EH (cell line): ENCODE results near the gene CD226.
"Not testable (repeated sequence)": the region's sequence is repeated elsewhere in the genome, so short reads cannot be mapped to it uniquely, and the experiment has no call there.

Source experiments
- DNase-seq: peaks from one replicate; pipeline ENCODE4 v3.0.0-alpha.2; 2015; ENCODE audit warnings: low read depth

The CD226 gene

DNA sequence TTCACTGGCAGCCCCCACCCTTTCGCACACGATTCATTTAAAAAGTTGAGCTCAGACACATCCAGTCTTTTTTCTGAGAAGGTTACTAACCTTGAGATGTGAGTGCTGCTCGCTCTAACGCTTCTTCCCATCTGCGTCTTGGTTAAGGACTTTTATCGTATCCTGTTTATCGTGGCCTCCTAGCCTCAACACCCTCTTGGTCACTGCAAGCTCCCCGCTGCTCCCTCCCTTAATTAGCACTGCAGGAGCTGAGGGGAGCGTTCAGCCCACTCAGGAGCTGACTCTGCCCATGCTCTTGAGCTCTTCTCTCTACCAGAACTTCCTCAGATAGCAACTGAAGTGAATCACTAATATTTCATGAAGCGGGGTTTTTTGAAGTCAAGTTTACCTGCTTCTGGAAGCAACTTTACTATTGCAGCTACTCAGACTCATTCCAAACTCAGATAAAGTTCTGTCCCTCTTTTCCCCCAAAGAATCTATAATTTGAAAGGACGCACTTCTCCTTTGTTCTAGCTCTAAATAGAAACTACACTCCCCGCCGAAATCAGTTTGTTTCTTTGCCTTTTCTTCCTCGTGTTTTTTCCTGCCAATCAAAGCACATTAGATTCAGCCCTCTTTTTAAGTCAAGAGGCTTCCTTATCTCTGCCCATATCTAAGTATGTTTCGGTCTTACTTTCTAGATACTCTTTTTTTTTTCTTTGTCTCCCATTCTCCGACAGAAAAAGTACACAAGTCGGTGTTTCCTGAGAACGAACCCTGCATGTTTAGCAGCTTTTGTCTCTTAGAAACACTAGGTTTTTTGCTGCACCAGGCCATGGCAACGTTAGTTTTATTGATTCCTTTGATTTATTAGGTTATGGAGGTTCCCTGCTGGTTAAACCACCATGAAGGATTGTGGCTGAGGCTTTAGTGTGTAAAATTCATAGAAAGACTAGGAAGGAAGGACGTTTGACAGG lies 9.3 kb upstream of the CD226 start:
- DNase-seq, result no peak

DNA sequence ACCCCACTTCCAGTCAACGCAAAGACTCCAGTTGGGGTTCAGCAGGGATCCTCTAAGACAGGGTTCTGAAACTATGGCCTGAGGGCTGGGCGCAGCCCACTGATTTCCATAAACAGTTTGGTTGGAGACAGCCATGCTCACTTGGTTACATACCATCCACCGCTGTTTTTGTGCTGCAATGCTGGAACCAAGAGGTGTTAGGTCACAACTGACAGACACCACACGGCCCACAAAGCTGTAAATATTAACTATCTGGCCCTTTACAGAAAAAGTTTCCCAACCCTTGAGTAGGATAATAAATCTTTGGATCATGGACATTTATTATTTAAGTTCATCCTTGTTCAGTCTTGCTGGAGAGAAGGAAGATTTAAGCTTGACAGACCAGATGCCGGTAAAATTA lies 8.4 kb upstream of the CD226 start:
- peak; percentile 50 for DNase-seq

DNA sequence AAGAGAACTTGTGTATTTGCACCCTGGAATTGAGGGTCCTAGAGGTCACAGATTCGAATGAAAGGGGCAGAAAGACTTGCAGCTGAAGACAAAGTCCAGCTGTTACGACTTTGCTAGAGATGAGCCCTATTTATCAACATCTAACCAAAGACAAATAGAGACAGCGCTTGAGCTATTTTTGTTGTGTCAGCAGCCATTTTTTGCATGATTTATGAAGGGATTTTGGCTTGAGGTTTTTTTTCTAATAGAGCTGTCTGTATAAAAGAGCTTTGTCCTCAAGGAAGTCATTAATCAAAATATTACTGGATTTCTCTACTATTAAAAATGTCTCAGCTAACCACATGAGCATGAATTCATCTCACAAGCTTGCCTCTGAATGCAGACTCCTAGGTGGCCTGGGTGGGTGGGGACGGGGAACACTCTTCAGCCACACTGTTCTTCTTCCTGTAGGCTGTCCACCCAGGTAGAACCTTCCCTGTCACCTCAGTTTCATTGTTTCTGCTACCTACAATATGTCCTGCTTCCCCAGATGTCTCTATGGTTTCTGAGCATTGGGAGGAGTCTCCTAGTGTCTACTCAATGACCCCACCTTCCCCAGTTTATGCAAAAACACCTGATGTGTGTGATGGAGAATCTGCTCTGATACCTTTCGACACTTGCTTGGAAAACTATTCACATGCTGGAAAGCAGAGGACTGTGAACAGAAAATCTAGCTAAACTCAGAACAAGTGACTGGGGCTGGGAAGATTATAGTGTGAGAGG lies 7.2 kb upstream of the CD226 start:
- DNase-seq, result no peak

DNA sequence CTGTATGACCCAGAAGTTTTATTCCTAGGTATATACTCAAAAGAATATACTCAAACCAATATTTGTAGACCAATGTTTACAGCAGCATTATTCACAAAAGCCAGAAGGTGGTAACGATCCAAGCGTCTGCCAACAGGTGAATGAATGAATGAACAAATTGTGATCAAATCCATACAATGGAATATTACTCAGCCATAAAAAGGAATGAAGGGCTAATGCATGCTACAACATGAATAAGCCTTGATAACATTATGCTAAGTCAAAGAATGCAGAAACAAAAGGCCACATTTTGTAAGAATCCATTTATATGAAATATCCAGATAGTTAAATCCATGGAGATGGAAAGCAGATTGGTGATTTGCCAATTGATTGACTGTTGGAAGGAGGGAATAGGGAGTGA lies 5.5 kb upstream of the CD226 start:
- DNase-seq, result no peak

- DNase-seq, result peak; percentile 84
These were observed 3.5 kb upstream of the CD226 start for GRCh38 chr18:69951182-69951581.

- no peak for DNase-seq
These were observed 1.9 kb upstream of the CD226 start for GRCh38 chr18:69949538-69949936.

DNA sequence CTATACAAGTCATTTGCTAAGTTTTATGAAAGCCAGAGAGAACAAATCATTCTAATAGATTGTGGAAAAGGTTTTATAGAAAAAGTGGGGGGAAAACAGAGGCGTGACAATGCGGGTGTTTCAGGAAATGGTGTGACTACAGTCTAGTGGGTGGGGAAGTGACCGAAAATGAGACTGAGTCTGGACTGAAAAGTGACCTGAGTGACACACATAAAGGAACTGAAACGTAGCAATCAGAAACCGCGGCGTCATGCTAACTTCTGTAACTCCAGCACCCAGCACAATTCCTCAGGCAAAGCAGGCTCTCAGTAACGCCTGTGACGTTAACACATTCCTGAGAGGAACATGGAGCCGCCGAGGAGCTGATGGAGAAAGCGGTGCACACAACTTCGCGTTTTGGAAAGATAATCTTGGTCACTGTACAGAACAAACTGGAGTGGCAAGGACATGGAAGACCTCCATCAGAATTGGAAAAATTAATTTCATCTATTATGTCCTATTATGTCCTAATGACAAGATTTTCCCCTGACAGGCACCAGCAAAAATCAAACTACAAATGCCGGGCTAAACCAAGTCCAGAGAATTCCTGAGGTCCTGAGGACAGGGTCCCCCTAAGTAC lies 1.4 kb upstream of the CD226 start:
- peak; percentile 84 for DNase-seq

- DNase-seq, result no peak
These were observed 583 bp upstream of the CD226 start for GRCh38 chr18:69948256-69948655.

DNA sequence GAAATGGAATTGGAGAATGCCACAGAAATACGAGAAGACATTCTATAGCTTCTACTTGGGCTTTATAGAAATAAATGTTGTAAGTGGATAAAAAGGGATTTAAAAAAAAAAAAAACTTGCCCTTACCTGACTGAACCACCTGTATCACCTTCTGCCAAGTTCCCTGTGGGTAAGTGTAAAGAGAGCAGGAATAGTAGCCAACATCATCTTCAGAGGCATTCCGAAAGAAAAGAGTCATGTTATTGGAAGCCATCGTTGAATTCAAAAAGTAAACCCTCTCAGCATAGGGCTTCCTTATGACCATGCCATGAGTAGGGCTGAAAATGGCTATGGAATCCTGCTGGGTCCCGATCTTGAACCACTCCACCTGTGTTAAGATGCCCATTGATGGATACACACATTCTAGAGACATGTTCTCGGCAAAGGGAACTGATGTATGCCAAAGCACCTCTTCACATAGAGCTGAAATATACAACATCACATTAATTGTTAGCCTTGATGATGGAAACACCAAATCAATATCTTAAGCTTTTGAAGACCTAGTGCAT lies 991 bp downstream of the CD226 start:
- no peak for DNase-seq

DNA sequence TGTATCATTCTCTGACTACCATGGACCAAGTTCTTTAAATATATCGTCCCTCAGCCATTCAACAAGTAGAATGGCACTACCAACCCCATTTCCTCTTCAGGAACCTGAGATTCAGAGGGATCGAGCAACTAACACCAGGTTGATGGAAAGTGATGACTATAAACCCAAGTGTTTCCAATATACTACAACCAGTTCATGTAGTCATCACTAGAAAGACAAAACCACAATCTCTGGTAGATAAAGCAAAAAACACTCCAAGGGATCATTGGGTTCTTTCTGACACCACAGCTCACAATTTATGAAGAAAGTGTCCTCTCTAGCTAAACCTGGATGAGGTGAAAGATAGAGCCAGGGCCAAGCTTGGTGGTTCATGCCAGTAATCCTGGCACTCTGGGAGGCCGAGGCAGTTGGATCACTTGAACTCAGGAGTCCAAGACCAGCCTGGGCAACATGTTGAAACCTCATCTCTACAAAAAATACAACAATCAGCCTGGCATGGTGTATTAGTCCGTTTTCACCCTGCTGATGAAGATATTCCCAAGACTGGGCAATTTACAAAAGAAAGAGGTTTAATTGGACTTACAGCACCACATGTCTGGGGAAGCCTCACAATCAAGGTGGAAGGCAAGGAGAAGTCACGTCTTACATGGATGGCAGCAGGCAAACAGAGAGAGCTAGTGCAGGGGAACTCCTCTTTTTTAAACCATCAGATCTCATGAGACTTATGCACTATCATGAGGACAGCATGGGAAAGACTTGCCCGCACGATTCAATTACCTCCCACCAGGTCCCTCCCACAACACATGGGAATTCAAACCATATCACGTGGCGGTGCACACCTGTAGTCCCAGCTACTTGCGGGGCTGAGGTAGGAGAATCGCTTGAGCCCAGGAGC lies 2.2 kb downstream of the CD226 start:
- no peak for DNase-seq

DNA sequence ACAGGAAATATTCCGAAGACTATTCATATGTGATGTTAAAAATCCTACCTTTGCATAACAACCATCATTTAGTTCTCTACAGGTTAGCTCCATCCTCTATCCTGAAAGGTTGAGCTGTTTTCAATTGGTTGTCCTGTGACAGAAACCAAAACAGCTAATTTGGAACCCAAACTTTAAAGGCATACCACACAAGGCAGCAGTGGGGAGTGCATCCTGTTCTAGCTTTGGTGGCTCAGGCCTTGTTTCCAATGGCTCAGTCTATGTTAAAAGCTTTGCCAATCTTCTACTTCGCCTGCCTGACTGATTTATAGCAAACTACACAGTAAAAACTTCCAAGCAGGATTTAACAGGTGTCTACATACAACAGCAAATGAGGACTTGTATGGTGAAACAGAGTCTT lies 3.2 kb downstream of the CD226 start:
- DNase-seq, result no peak

DNA sequence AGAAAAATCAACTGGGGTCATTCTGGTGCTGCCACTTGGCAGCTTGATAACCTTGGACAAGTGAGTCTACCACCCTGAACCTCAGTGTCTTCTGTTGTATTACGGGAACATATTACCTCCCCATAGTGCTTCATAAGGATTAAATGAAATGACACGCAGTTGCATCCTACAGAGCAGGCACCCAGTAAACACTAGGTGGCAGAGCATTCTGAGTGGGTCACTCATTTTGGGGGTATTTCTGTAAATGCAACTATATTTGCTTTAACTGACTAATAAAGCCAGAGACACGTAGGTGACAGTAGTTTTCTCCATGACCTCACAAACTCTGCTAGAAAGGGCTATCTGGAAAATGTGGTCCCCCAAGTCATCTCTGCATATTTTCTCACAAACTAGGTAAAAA lies 4.7 kb downstream of the CD226 start:
- DNase-seq, result no peak

GRCh38 chr18:69941183-69941582 lies 6.5 kb downstream of the CD226 start:
- DNase-seq, result no peak

GRCh38 chr18:69939812-69940211 lies 7.9 kb downstream of the CD226 start:
- not testable (repeated sequence) for DNase-seq

DNA sequence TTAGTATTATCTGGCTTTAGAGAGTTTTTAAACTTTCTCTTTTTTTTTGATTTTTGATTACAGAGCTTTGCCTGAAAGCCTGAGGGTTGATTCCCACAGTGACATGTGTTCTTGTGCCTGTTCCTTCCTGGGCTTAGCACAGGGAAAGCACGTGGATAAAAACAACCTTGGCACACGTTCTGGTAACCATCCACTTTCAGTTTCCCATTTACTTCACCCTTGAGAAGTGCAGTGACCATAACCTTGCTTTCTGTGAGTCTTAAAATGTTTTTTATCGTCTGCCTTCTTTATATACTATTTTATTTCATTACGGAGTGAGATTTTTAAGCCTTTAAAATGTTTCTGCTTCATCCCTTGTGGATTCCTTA lies 11.5 kb downstream of the CD226 start:
- DNase-seq, result no peak

- no peak for DNase-seq
These were observed 12.1 kb downstream of the CD226 start for GRCh38 chr18:69935319-69936190.

DNA sequence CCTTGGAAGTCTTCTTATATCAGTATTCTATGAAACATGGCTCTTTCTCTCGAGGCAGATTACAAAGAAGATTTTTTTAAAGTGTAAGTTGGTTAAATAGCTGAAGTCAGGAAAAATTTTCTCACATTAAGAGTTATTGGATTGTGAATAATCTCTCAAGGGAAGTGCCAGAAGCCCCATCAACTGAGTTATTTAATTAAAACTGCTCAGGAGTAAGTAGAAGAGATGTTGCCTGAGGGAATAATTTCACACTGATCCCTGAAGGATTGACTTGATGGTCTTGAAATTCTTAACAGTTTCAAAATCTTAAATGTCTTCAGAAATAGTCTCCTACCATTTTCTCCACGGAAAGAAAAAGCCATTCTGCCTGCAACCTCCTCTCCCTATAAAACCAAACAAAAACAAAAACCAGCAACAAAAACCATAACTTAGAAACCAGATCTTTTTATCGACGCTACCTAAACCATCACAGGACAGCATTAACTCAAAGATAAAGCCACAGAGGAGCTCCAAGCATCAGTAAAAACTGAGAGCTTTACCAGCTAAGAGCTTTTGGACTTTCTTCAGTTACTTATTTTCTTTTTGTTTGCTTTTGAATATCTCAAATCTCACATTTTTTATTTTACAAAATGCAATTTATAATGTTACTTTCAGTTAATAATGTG lies 12.9 kb downstream of the CD226 start:
- no peak for DNase-seq

GRCh38 chr18:69929041-69929774 lies 18.5 kb downstream of the CD226 start:
- DNase-seq, result no peak

GRCh38 chr18:69916412-69916811 lies 31.3 kb downstream of the CD226 start:
- no peak for DNase-seq
